ENCODE results near the gene CABLES1.

CABLES1 gene

GRCh38 chr18:23223641-23224040, 88.4 kb downstream of the CABLES1 start:
- no peak for DNase-seq (ENCODE audit: low spot score)

GRCh38 chr18:23225503-23225902, 90.2 kb downstream of the CABLES1 start:
- no peak for DNase-seq (ENCODE audit: low spot score)

GRCh38 chr18:23226391-23226790, 91.1 kb downstream of the CABLES1 start:
- no peak for DNase-seq (ENCODE audit: low spot score)

GRCh38 chr18:23226930-23227725, 91.8 kb downstream of the CABLES1 start:
- no peak for DNase-seq (ENCODE audit: low spot score)

- no peak for DNase-seq (ENCODE audit: low spot score)
Observed at GRCh38 chr18:23227726-23228070, 92.4 kb downstream of the CABLES1 start.

- DNase-seq (ENCODE audit: low spot score) = no peak
Observed at GRCh38 chr18:23228102-23229061, 93.1 kb downstream of the CABLES1 start.

GRCh38 chr18:23229472-23229871, 94.2 kb downstream of the CABLES1 start:
- no peak for DNase-seq (ENCODE audit: low spot score)

GRCh38 chr18:23230686-23231085, 95.4 kb downstream of the CABLES1 start:
- DNase-seq (ENCODE audit: low spot score) = no peak

GRCh38 chr18:23231340-23232021, 96.2 kb downstream of the CABLES1 start:
- DNase-seq (ENCODE audit: low spot score) = no peak

GRCh38 chr18:23232331-23232730, 97.0 kb downstream of the CABLES1 start:
- DNase-seq (ENCODE audit: low spot score) = no peak

- DNase-seq (ENCODE audit: low spot score) = no peak
Observed at GRCh38 chr18:23234619-23235018, 99.3 kb downstream of the CABLES1 start.

- no peak for DNase-seq (ENCODE audit: low spot score)
Observed at GRCh38 chr18:23235336-23235735, 100.1 kb downstream of the CABLES1 start.

GRCh38 chr18:23235860-23236259, 100.6 kb downstream of the CABLES1 start:
- no peak for DNase-seq (ENCODE audit: low spot score)

- no peak for DNase-seq (ENCODE audit: low spot score)
Observed at GRCh38 chr18:23236876-23237468, 101.7 kb downstream of the CABLES1 start.

- no peak for DNase-seq (ENCODE audit: low spot score)
Observed at GRCh38 chr18:23237524-23238151, 102.4 kb downstream of the CABLES1 start.

GRCh38 chr18:23238152-23238531, 102.9 kb downstream of the CABLES1 start:
- DNase-seq (ENCODE audit: low spot score) = no peak

GRCh38 chr18:23238651-23239349, 103.5 kb downstream of the CABLES1 start:
- no peak for DNase-seq (ENCODE audit: low spot score)

GRCh38 chr18:23239350-23239692, 104.0 kb downstream of the CABLES1 start:
- no peak for DNase-seq (ENCODE audit: low spot score)

GRCh38 chr18:23239885-23240608, 104.8 kb downstream of the CABLES1 start:
- no peak for DNase-seq (ENCODE audit: low spot score)

GRCh38 chr18:23240609-23240930, 105.3 kb downstream of the CABLES1 start:
- DNase-seq (ENCODE audit: low spot score) = no peak
